IMR-90 (cell line): ENCODE results near the gene UCKL1. TPM values are rescaled to one million over a fixed set of nuclear protein-coding genes. Genes with fewer than 3 reads are reported as not detected.

Experiments
- ATAC-seq: fragments of 200-7000 bp; cut with Tn5 transposase; 2 replicates; pipeline ENCODE4 v1.9.1; 2020; ENCODE audit warnings: low read depth, mild to moderate bottlenecking, moderate library complexity
- BruUV-seq: library from RNA; stranded (reverse); fragments of 400-500 nt; replicated peaks from 2 replicates; lab custom pipeline; 2021; lab: Mats Ljungman, UMichigan
- CTCF ChIA-PET: fragments of 300-600 bp; formaldehyde crosslinking; extraction: SDS; loops from one replicate; lab custom pipeline; 2021; ENCODE audit warnings: antibody characterized with exemption; lab: Yijun Ruan, JAX
- POLR2A ChIA-PET: fragments of 300-600 bp; sonication (Branson Sonifier 250); formaldehyde crosslinking; loops from one replicate; lab custom pipeline; 2022; ENCODE audit warnings: antibody characterized with exemption; ENCODE audit not compliant: unreplicated experiment; lab: Charles Lee
- DNase-seq: peaks from one replicate; pipeline ENCODE4 v3.0.0; 2013
- H2AFZ ChIP-seq: replicated peaks from 2 replicates; pipeline ENCODE3; 2013; ENCODE audit warnings: low read length, mild to moderate bottlenecking; ENCODE audit not compliant: poor library complexity
- H2AK5ac ChIP-seq: 2 replicates; pipeline ENCODE4 v1.6.1; 2013; ENCODE audit warnings: low read depth, low read length, inconsistent platforms
- H2AK9ac ChIP-seq: replicated peaks from 2 replicates; pipeline ENCODE3; 2013; ENCODE audit warnings: mild to moderate bottlenecking, low read depth, low read length, moderate library complexity; ENCODE audit not compliant: poor library complexity
- H2BK120ac ChIP-seq: 2 replicates; pipeline ENCODE4 v1.6.1; 2013; ENCODE audit warnings: low read depth, low read length, inconsistent platforms
- H2BK15ac ChIP-seq: 3 replicates; pipeline ENCODE4 v1.6.1; 2013; ENCODE audit warnings: low read depth, low read length, inconsistent platforms
- H2BK20ac ChIP-seq: 2 replicates; pipeline ENCODE4 v1.6.1; 2013; ENCODE audit warnings: low read depth, mild to moderate bottlenecking, inconsistent platforms, low read length, moderate library complexity
- H2BK5ac ChIP-seq: 2 replicates; pipeline ENCODE4 v1.6.1; 2013; ENCODE audit warnings: mild to moderate bottlenecking, low read depth, low read length, inconsistent platforms; ENCODE audit not compliant: poor library complexity, severe bottlenecking
- H3K14ac ChIP-seq: replicated peaks from 2 replicates; pipeline ENCODE4 v1.6.1; 2013; ENCODE audit warnings: low read depth, low read length, inconsistent platforms
- H3K18ac ChIP-seq: 2 replicates; pipeline ENCODE4 v1.6.1; 2013; ENCODE audit warnings: low read depth, low read length, control low read depth
- H3K23ac ChIP-seq: 2 replicates; pipeline ENCODE4 v1.6.1; 2013; ENCODE audit warnings: low read depth, low read length, inconsistent platforms
- H3K27ac ChIP-seq: 2 replicates; pipeline ENCODE4 v1.5.1; 2013; ENCODE audit warnings: mild to moderate bottlenecking, control low read depth, low read length; ENCODE audit not compliant: insufficient read depth
- H3K27me3 ChIP-seq: 2 replicates; pipeline ENCODE4 v1.6.1; 2013; ENCODE audit warnings: low read length; ENCODE audit not compliant: control insufficient read depth, insufficient read depth
- H3K36me3 ChIP-seq: 2 replicates; pipeline ENCODE4 v1.6.1; 2013; ENCODE audit warnings: low read length, mixed read lengths; ENCODE audit not compliant: control insufficient read depth, insufficient read depth
- H3K4ac ChIP-seq: 2 replicates; pipeline ENCODE4 v1.6.1; 2013; ENCODE audit warnings: low read depth, low read length, inconsistent platforms
- H3K4me1 ChIP-seq: 2 replicates; pipeline ENCODE4 v1.6.1; 2013; ENCODE audit warnings: low read length, mixed read lengths; ENCODE audit not compliant: control insufficient read depth, insufficient read depth
- H3K4me2 ChIP-seq: 2 replicates; pipeline ENCODE4 v1.6.1; 2013; ENCODE audit warnings: low read depth, mild to moderate bottlenecking, control low read depth, low read length, moderate library complexity
- H3K4me3 ChIP-seq: 2 replicates; pipeline ENCODE4 v1.5.1; 2013; ENCODE audit warnings: low read depth, mild to moderate bottlenecking, control low read depth, low read length, moderate library complexity; ENCODE audit not compliant: insufficient read depth
- H3K56ac ChIP-seq: 2 replicates; pipeline ENCODE4 v1.6.1; 2013; ENCODE audit warnings: low read length, inconsistent platforms; ENCODE audit not compliant: insufficient read depth; ENCODE audit errors: extremely low read depth
- H3K79me1 ChIP-seq, 2 experiments: 2 replicates each; pipeline ENCODE4 v1.6.1; 2013; ENCODE audit warnings: low read length in 2 of 2, inconsistent platforms in 1 of 2, low read depth in 1 of 2
- H3K9ac ChIP-seq: 2 replicates; pipeline ENCODE4 v1.6.1; 2013; ENCODE audit warnings: low read depth, low read length, control low read depth
- H3K9me1 ChIP-seq: 2 replicates; pipeline ENCODE4 v1.6.1; 2013; ENCODE audit warnings: low read length, inconsistent platforms; ENCODE audit not compliant: insufficient read depth
- H3K9me3 ChIP-seq: 2 replicates; pipeline ENCODE4 v1.6.1; 2013; ENCODE audit warnings: low read length; ENCODE audit not compliant: control insufficient read depth, insufficient read depth
- H4K20me1 ChIP-seq: 2 replicates; pipeline ENCODE4 v1.6.1; 2013; ENCODE audit warnings: low read length, inconsistent platforms; ENCODE audit not compliant: insufficient read depth
- H4K5ac ChIP-seq: 2 replicates; pipeline ENCODE4 v1.6.1; 2013; ENCODE audit warnings: mild to moderate bottlenecking, low read depth, low read length, control low read depth
- H4K8ac ChIP-seq, 2 experiments: 2 replicates each; pipeline ENCODE4 v1.6.1; 2013; ENCODE audit warnings: low read depth in 2 of 2, low read length in 2 of 2, control low read depth in 1 of 2, inconsistent platforms in 1 of 2
- H4K91ac ChIP-seq: 2 replicates; pipeline ENCODE4 v1.6.1; 2013; ENCODE audit warnings: low read depth, low read length, inconsistent platforms; ENCODE audit not compliant: insufficient read depth
- CEBPB ChIP-seq: IDR thresholded peaks from 2 replicates; pipeline ENCODE4 v1.6.1; 2012; ENCODE audit warnings: low read depth, low read length, improper control_type of control experiment
- MAFK ChIP-seq: IDR thresholded peaks from 2 replicates; pipeline ENCODE4 v1.6.1; 2012; ENCODE audit warnings: low read depth, low read length, improper control_type of control experiment
- MAZ ChIP-seq: IDR thresholded peaks from 2 replicates; pipeline ENCODE4 v1.6.1; 2012; ENCODE audit warnings: low read depth, mild to moderate bottlenecking, low read length, improper control_type of control experiment, moderate library complexity, borderline replicate concordance
- WGBS, 2 experiments: methylation state at CpG; one replicate each; pipeline versions ENCODE4 v1.1.5 to v1.1.7; 2013; ENCODE audit warnings: missing lambda C conversion rate in 2 of 2; ENCODE audit not compliant: insufficient read length in 1 of 2; ENCODE audit errors: extremely low coverage in 2 of 2; 5-methylcytosine and 5-hydroxymethylcytosine counted together
- dilution Hi-C: fragments of 300-500 bp; cut with HindIII; formaldehyde crosslinking; loops from one replicate; pipeline ENCODE4 v1.14.3; 2018; ENCODE audit warnings: low sequenced_read_pairs; ENCODE audit not compliant: unreplicated experiment
- in situ Hi-C: fragments of 300-500 bp; cut with MboI; formaldehyde crosslinking; loops from 3 replicates; pipeline ENCODE4 v1.14.3; 2019; ENCODE audit warnings: low sequenced_read_pairs, inconsistent platforms, mixed read lengths
- intact Hi-C: fragments of 100-400 bp; cut with micrococcal nuclease; formaldehyde crosslinking; loops from 2 replicates; pipeline ENCODE4 v1.10.0; 2022
- polyA plus RNA-seq, 3 experiments: library from polyadenylated mRNA; depleted of rRNA; stranded (reverse); fragments of >200 nt; gene quantifications; 2 replicates each; pipeline ENCODE4 v1.2.3, GENCODE V29; 2012; ENCODE audit warnings: low replicate concordance in 1 of 3
- total RNA-seq: library from RNA; depleted of rRNA; stranded (reverse); fragments of >200 nt; gene quantifications from 2 replicates; pipeline ENCODE4 v1.2.3, GENCODE V29; 2012

UCKL1 gene
- total and polyA plus RNA-seq, 2 of the 4 experiments (the other 2 are of a cell fraction) = 16.7 to 54.7 TPM

DNA sequence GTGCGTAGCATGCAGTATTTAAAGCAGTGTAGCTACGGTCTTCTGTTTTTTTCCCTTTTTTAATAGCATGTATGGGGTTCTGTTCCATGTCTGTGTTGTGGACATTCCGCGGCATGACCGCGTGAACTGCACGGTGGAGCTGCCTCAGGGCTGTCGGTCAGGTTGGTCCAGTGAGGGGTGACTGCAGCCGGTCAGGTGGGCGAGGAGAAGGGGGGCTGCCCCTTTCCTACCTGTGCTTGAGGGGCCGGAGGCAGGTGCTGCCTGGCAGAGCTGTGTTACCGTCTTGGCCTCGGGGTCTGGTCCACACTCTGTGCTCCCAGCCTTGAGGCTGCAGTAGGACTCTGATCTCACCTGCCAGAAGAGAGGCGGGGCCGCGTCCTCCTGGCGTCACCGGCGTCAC is 24.5 kb downstream of the UCKL1 start:
- POLR2A ChIA-PET = no interaction called here
- Histone ChIP-seq H3K14ac (no peak overlapping the region), H2BK5ac (no peak overlapping the region), H3K23ac (no peak overlapping the region), H2BK120ac (no peak overlapping the region), H3K9ac (no peak overlapping the region), H3K56ac (no peak overlapping the region), H3K4me3 (no peak overlapping the region), H4K8ac (no peak overlapping the region), H4K20me1 (peaks cover 67% of the 10 kb centered on the region), H2BK15ac (no peak overlapping the region), H3K9me1 (peaks cover 12% of the 10 kb centered on the region; the same call in 1 of the 2 replicates), H4K5ac (no peak overlapping the region), H3K79me1 (peaks cover 39 to 60% of the 10 kb centered on the region in 2 experiments), H3K9me3 (no peaks in the 10 kb centered on the region), H3K4me1 (no peaks in the 10 kb centered on the region), H2AFZ (no peak overlapping the region), H2AK9ac (peak overlapping the region; percentile 82), H2BK20ac (no peak overlapping the region), H3K27me3 (no peaks in the 10 kb centered on the region), H4K91ac (no peak overlapping the region), H3K36me3 (peaks cover 72% of the 10 kb centered on the region), H3K27ac (no peak overlapping the region), H2AK5ac (no peak overlapping the region), H3K4ac (no peak overlapping the region), H3K4me2 (no peak overlapping the region), H3K18ac (no peak overlapping the region)
- no peak for TF ChIP-seq CEBPB
- TF ChIP-seq MAZ = no peak
- no peak for TF ChIP-seq MAFK
- no peak for ATAC-seq
- CTCF ChIA-PET = no interaction called here
- WGBS, 2 experiments = 100% methylated on average over 4 of the region's 19 CpGs; no CpG with 5 or more reads in 1 of the 2 experiments
- no peak for DNase-seq
- intact Hi-C loops = no loop called here
- dilution Hi-C loops = no loop called here
- in situ Hi-C loops = no loop called here
- no TSS peak for BruUV-seq
